SH-SY5Y (cell line): ENCODE results near the gene STK4.

Source experiments
- GATA2 ChIP-seq: IDR thresholded peaks from 2 replicates; pipeline ENCODE4 v1.6.1; 2011; ENCODE audit warnings: mild to moderate bottlenecking, low read depth, low read length
- GATA3 ChIP-seq: IDR thresholded peaks from 2 replicates; pipeline ENCODE4 v1.6.1; 2011; ENCODE audit warnings: low read depth, mild to moderate bottlenecking, low read length, moderate library complexity

STK4 gene

DNA sequence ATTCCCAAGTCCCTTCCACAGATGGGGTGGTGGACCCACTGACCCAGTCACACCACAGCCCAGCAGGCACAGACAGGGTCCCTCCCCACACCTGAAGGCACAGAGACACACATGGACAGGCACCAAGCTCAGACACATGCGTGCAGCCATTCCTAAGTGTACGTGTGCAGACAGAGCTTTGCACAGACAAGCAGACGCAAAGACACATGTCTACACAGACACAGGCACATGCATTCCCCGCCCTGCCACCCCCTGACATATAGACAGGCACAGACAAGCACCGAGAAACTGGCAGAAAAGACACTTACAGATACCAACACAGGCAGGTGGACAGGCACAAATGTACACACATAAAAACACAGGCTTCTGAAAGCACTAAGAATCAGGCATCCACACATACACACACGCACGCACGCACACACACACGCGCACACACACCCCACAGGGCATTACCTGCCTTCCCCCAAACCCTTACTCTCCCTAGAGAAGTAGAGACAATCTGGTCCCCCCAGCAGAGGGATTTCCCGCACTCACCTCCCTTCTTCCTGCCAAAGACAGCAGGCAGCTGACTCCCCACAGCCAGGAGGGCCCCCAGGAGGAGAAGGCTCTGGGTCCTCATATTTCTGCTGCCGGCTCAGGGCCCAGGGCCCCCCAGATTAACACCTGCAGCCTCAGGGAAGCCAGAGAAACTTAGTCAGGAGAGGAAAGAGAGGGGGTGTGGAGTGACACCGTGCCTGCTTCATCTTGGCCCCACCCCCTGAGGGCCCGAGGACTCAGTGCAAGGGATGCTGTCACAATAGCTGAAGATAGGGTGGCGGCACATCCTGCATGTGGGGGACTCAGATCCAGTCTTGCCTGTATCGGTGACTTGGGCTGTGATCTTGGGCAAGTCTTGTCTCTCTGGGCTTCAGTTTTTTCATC is 148.4 kb downstream of the STK4 start, which contains the start of gene WFDC5:
TSS of gene WFDC5 (minus strand) at position 710 of the 921 bp plus-strand sequence. CDS start at position 619, 91 bp downstream.
- no peak for TF ChIP-seq GATA2
- no peak for TF ChIP-seq GATA3

DNA sequence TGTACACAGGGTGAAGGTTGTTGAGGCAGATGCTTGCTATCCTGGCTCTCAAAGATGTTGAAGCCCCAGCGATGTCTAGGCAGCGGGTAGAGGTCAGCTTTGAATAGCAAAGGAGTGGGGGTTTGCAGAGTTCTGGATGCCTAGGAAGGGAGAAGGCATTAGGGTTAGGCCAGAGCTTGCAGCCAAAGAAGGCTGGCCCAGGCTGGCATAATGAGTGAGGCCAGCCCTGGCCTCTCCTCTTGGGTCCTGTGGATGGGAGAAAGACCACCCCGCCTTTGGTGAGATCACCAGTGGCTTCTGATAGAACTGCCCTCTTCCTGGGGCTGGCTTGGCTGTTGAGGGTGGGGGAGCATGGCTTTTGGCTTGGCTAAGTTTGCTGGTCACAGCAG is 149.1 kb downstream of the STK4 start:
- TF ChIP-seq GATA3: no peak

DNA sequence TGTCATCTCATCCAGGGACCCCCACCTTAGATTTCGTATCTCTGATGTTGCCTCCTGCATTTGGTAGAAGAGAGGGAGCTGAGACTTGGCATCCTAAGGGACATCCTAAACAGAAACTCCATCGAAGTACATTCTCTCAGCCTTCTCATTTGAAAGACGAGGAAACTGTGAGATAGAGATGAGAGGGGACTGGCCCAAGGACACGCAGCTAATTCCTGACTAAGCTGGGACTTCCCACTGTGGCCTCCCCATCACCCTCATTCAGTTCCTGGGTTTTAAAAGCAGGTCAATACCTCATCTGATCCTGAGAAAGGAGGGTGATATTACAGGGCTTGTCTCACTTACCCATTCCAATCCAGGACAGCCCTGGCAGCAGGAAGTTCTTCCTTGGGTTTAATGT is 149.5 kb downstream of the STK4 start:
- TF ChIP-seq GATA3 (no peak), GATA2 (no peak)

DNA sequence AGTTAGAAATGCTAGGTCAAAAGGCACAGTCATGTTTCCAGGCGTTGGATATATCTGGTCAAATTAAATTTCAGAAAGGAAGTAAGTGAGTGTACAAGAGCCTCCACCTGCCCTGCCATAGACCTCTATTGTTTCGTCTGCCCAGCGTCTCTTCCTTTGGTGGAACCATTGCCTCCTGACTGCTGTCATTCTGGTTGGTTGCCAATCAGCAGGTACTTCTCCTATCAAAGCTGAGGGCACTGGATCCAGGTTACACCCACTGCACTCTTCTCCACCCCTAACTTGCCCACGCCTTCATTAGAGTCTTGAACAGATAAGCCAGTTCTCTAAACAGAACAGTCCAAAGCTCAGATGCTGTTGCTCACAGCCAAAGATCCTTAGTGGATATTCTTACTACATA is 151.3 kb downstream of the STK4 start:
- TF ChIP-seq GATA3 (no peak), GATA2 (no peak)

DNA sequence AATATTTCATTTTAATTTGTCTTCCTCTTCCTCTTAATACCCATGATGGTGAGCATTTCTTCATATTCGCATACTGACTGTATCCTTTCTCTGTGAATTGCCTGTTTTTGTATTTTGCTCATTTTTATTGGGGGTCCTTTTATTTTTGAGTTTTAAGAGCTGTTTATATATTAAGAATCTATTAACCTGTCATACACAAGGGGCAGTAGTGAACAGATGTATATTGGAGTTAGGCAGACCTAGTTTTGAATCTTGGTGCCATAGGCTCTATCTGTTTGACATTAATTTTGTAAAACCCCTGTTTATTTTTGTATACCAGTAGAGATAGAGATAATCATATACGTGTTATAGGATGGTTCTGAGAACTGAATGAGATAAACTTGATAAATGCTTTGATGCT is 151.7 kb downstream of the STK4 start:
- TF ChIP-seq GATA2 (no peak), GATA3 (no peak)

DNA sequence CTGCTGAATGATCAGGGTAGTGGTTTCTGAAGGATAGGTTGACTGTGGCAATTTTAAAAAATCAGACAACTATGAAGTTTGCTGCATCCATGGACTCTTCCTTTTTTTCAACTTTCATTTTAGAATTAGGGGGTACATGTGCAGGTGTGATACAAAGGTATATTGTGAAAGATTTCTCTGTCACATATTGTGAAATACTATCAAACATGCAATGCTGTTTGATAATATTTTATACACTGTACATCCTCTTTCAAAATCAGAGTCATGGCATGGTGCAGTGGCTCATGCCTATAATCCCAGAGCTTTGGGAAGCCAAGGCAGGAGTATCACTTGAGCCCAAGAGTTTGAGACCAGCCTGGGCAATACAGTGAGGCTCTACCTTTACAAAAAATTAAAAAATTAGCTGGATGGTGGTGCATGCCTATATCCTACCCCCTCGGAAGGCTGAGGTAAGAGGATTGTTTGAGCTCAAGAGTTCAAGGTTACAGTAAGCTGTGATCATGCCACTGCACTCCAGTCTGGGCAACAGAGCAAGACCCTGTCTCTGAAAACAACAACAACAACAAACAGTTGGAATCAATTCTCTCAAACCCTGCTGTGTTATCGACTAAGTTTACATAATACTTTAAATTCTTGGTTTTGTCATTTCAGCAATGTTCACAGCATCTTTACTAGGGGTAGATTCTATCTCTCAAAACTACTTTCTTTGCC is 153.4 kb downstream of the STK4 start:
- TF ChIP-seq GATA3: no peak
- TF ChIP-seq GATA2: no peak

- TF ChIP-seq GATA2: no peak
- TF ChIP-seq GATA3: no peak
Measured at GRCh38 chr20:45121388-45121787, 155.1 kb downstream of the STK4 start.

DNA sequence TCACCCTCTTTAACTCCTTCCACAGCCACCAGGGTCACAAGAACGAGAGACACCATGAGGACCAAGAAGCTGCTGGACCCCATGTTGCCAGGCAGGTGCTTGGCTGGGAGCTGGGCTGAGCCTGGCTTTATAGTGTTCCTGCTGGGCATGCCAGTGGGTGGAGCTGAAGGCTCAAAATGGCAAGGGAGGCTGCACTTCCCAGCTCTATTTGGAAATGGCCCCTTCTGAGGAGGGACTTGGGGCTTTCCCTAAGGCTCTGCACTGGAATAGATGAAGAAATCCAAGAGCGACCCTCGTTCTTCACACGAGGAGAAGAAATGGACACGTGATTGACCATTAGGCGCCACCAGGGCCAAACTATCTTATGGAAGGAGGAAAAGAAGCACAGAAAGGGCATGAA is 158.1 kb downstream of the STK4 start, which contains the start of gene WFDC12:
TSS of gene WFDC12 (minus strand) at position 101 of the 400 bp plus-strand sequence. CDS start at position 83, 18 bp downstream.
- no peak for TF ChIP-seq GATA3
- TF ChIP-seq GATA2: no peak

GRCh38 chr20:45128099-45128498 is 161.8 kb downstream of the STK4 start:
- no peak for TF ChIP-seq GATA3
- no peak for TF ChIP-seq GATA2
